Measurements from ENCODE around the gene ADAM30.

The ADAM30 gene

GRCh38 chr1:119887427-119887826, 8.9 kb downstream of the ADAM30 start:
- DNase-seq (ENCODE audit: low read depth, low spot score) = no peak
- Histone ChIP-seq H3K27ac (no peak overlapping the region), H3K9me3 (ENCODE audit: low read depth, low read length) (0 out of 2 replicates have a peak, but pooled peaks cover 4% of the 10 kb centered on the region), H3K36me3 (ENCODE audit: insufficient read depth, low read length) (no peaks in the 10 kb centered on the region), H3K4me3 (no peak overlapping the region), H3K9ac (ENCODE audit: insufficient read length) (no peak overlapping the region)
- TF ChIP-seq POLR2AphosphoS5 (IDR thresholded peaks at IDR 0.05; ENCODE audit: borderline replicate concordance, low read depth, low read length) (no peak), FOXP2 (optimal IDR thresholded peaks at IDR 0.05; ENCODE audit: control extremely low read depth, extremely low read length, insufficient read depth) (no peak), EZH2 (IDR thresholded peaks at IDR 0.05) (no peak)

GRCh38 chr1:119885903-119886783, 10.2 kb downstream of the ADAM30 start:
- H3K9me3 ChIP-seq (ENCODE audit: low read depth, low read length) = 0 out of 2 replicates have a peak, but pooled peaks cover 4% of the 10 kb centered on the region
- H3K4me3 ChIP-seq = no peak overlapping the region
- no peak for TF ChIP-seq FOXP2 (optimal IDR thresholded peaks at IDR 0.05; ENCODE audit: control extremely low read depth, extremely low read length, insufficient read depth)
- TF ChIP-seq POLR2AphosphoS5 (IDR thresholded peaks at IDR 0.05; ENCODE audit: borderline replicate concordance, low read depth, low read length) = no peak
- TF ChIP-seq EZH2 (IDR thresholded peaks at IDR 0.05) = no peak
- no peak overlapping the region for H3K9ac ChIP-seq (ENCODE audit: insufficient read length)
- no peak overlapping the region for H3K27ac ChIP-seq
- DNase-seq (ENCODE audit: low read depth, low spot score) = no peak
- no peaks in the 10 kb centered on the region for H3K36me3 ChIP-seq (ENCODE audit: insufficient read depth, low read length)

- no peak for DNase-seq (ENCODE audit: low read depth, low spot score)
- no peaks in the 10 kb centered on the region for H3K36me3 ChIP-seq (ENCODE audit: insufficient read depth, low read length)
- no peak overlapping the region for H3K4me3 ChIP-seq
- 0 out of 2 replicates have a peak, but pooled peaks cover 4% of the 10 kb centered on the region for H3K9me3 ChIP-seq (ENCODE audit: low read depth, low read length)
- TF ChIP-seq POLR2AphosphoS5 (IDR thresholded peaks at IDR 0.05; ENCODE audit: borderline replicate concordance, low read depth, low read length) (no peak), FOXP2 (optimal IDR thresholded peaks at IDR 0.05; ENCODE audit: control extremely low read depth, extremely low read length, insufficient read depth) (no peak), EZH2 (IDR thresholded peaks at IDR 0.05) (no peak)
- H3K9ac ChIP-seq (ENCODE audit: insufficient read length) = no peak overlapping the region
- no peak overlapping the region for H3K27ac ChIP-seq
These were observed 11.6 kb downstream of the ADAM30 start for GRCh38 chr1:119884711-119885110.

- H3K9me3 ChIP-seq (ENCODE audit: low read depth, low read length) = 0 out of 2 replicates have a peak, but pooled peaks cover 2% of the 10 kb centered on the region
- no peaks in the 10 kb centered on the region for H3K36me3 ChIP-seq (ENCODE audit: insufficient read depth, low read length)
- no peak for DNase-seq (ENCODE audit: low read depth, low spot score)
- H3K9ac ChIP-seq (ENCODE audit: insufficient read length) = no peak overlapping the region
- no peak overlapping the region for H3K4me3 ChIP-seq
- H3K27ac ChIP-seq = no peak overlapping the region
- TF ChIP-seq FOXP2 (optimal IDR thresholded peaks at IDR 0.05; ENCODE audit: control extremely low read depth, extremely low read length, insufficient read depth) = no peak
- TF ChIP-seq POLR2AphosphoS5 (IDR thresholded peaks at IDR 0.05; ENCODE audit: borderline replicate concordance, low read depth, low read length) = no peak
- no peak for TF ChIP-seq EZH2 (IDR thresholded peaks at IDR 0.05)
These were observed 12.5 kb downstream of the ADAM30 start for GRCh38 chr1:119883826-119884225.

GRCh38 chr1:119882132-119883049, 13.9 kb downstream of the ADAM30 start:
- H3K27ac ChIP-seq = no peak overlapping the region
- DNase-seq (ENCODE audit: low read depth, low spot score) = no peak
- H3K9ac ChIP-seq (ENCODE audit: insufficient read length) = no peak overlapping the region
- H3K4me3 ChIP-seq = no peak overlapping the region
- H3K36me3 ChIP-seq (ENCODE audit: insufficient read depth, low read length) = no peaks in the 10 kb centered on the region
- TF ChIP-seq POLR2AphosphoS5 (IDR thresholded peaks at IDR 0.05; ENCODE audit: borderline replicate concordance, low read depth, low read length) (no peak), EZH2 (IDR thresholded peaks at IDR 0.05) (no peak), FOXP2 (optimal IDR thresholded peaks at IDR 0.05; ENCODE audit: control extremely low read depth, extremely low read length, insufficient read depth) (no peak)
- H3K9me3 ChIP-seq (ENCODE audit: low read depth, low read length) = no peaks in the 10 kb centered on the region

- TF ChIP-seq FOXP2 (optimal IDR thresholded peaks at IDR 0.05; ENCODE audit: control extremely low read depth, extremely low read length, insufficient read depth) (no peak), EZH2 (IDR thresholded peaks at IDR 0.05) (no peak), POLR2AphosphoS5 (IDR thresholded peaks at IDR 0.05; ENCODE audit: borderline replicate concordance, low read depth, low read length) (no peak)
- Histone ChIP-seq H3K27ac (no peak overlapping the region), H3K36me3 (ENCODE audit: insufficient read depth, low read length) (no peaks in the 10 kb centered on the region), H3K4me3 (no peak overlapping the region), H3K9me3 (ENCODE audit: low read depth, low read length) (no peaks in the 10 kb centered on the region), H3K9ac (ENCODE audit: insufficient read length) (no peak overlapping the region)
- no peak for DNase-seq (ENCODE audit: low read depth, low spot score)
These were observed 16.5 kb downstream of the ADAM30 start for GRCh38 chr1:119879510-119880434.

GRCh38 chr1:119878171-119878570, 18.1 kb downstream of the ADAM30 start:
- Histone ChIP-seq H3K27ac (no peak overlapping the region), H3K9ac (ENCODE audit: insufficient read length) (no peak overlapping the region), H3K9me3 (ENCODE audit: low read depth, low read length) (no peaks in the 10 kb centered on the region), H3K36me3 (ENCODE audit: insufficient read depth, low read length) (no peaks in the 10 kb centered on the region), H3K4me3 (no peak overlapping the region)
- no peak for DNase-seq (ENCODE audit: low read depth, low spot score)
- TF ChIP-seq POLR2AphosphoS5 (IDR thresholded peaks at IDR 0.05; ENCODE audit: borderline replicate concordance, low read depth, low read length) = no peak
- TF ChIP-seq FOXP2 (optimal IDR thresholded peaks at IDR 0.05; ENCODE audit: control extremely low read depth, extremely low read length, insufficient read depth) = no peak
- TF ChIP-seq EZH2 (IDR thresholded peaks at IDR 0.05) = no peak

All from SK-N-MC (cell line).